SK-MEL-5 (cell line): ENCODE measurements around the gene WDR77. TPM values are rescaled to one million over a fixed set of nuclear protein-coding genes. Genes with fewer than 3 reads are reported as not detected.

ENCODE experiments used
- DNase-seq: peaks from one replicate; pipeline ENCODE4 v3.0.0-alpha.2; 2016; ENCODE audit warnings: low read depth, low spot score
- in situ Hi-C: cut with HindIII; loops from 2 replicates; pipeline ENCODE4 v1.10.0; 2016; ENCODE audit warnings: low sequenced_read_pairs, high pct_unique_total_duplicates, low pct_unique_long_range_greater_than_20kb
- small RNA-seq, 2 experiments: library from RNA; depleted of rRNA; stranded (forward); fragments of <200 nt; gene quantifications; one replicate each; pipeline ENCODE3, GENCODE V24; 2014
- total RNA-seq: library from RNA; depleted of rRNA; stranded (reverse); fragments of >200 nt; shearing (Covaris generic); gene quantifications from 2 replicates; pipeline ENCODE4 v1.2.3, GENCODE V29; 2014; rRNA removed

The WDR77 gene
- total RNA-seq, 1 experiment from 2014 or later, result 57.1 TPM

DNA sequence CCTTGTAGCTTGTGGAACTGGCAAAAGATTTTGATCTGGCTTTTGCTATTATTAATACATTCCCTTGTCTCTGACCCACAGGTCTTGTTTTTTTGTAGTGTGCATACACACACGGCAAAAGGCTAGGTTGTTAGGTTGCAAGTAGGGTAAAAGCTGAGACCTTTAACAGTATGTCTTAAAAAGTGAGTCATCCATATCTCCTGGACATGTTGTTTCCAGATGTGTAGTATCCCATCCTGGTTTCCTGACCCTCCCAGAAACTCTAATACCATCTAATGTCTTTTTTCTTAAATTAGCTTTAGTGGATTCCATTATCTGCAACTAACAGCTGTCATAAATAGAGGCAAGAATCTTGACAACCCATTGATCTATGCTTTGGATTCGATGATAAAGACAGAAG is 36.2 kb downstream of the WDR77 start:
- in situ Hi-C loops, result no loop called here
- no peak for DNase-seq

GRCh38 chr1:111407301-111407700 is 41.8 kb downstream of the WDR77 start:
- in situ Hi-C loops, result no loop called here
- DNase-seq, result no peak

DNA sequence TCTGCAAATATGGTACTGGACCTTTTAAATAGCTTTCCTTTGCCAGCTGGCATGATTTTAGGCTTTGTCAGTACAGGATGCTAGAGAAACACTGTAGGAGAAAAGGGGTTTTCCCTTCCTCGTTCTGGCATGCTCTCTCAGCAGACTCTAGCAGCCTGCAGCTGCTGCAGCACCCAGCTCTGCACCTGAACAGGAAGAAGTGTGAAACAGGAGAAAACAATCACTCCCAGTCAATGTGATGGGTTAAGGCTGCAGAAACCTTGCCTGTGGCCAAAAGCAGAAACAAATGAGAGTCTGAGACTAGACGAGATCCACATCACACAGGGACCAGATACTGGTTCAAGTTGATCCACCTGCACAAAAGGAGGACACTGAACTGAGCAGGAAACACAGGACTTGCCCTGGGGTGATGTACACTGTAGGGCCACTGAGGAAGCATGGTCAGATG is 42.7 kb downstream of the WDR77 start:
- in situ Hi-C loops, result no loop called here
- peak; percentile 4 for DNase-seq

GRCh38 chr1:111404588-111404987 is 44.5 kb downstream of the WDR77 start:
- DNase-seq, result no peak

GRCh38 chr1:111402083-111402482 is 47.0 kb downstream of the WDR77 start:
- DNase-seq, result no peak
- in situ Hi-C loops, result no loop called here

More at GRCh38 chr1:111404588-111404987, 44.5 kb downstream of the WDR77 start:
- in situ Hi-C loops, result no loop called here

GRCh38 chr1:111399792-111400610 is 49.1 kb downstream of the WDR77 start:
- peak; percentile 54 for DNase-seq
- in situ Hi-C loops, result no loop called here

GRCh38 chr1:111392460-111392945 is 56.6 kb downstream of the WDR77 start:
- DNase-seq, result no peak
- in situ Hi-C loops, result no loop called here

- in situ Hi-C loops, result no loop called here
- no peak for DNase-seq
These were observed 57.0 kb downstream of the WDR77 start for GRCh38 chr1:111392042-111392441.

Small RNA genes lying within 50 kb of the gene (small RNA-seq; reads per million reads assigned to genes)
- gene RF00019 (0 reads per million in 2 experiments), gene RNU6-792P (0 reads per million in 2 experiments)

Other genes starting within 250 kb of the WDR77 start
- 3.0 and 3.5 TPM in 2 replicates for gene DENND2D, start 248.6 kb downstream of the WDR77 start, total RNA-seq
- gene CHI3L2, start 221.5 kb downstream of the WDR77 start, total RNA-seq, result 0.55 TPM in 1 of 2 replicates, not detected in the other
- gene CHIA, start 158.4 kb downstream of the WDR77 start, total RNA-seq, result not detected in 2 replicates
- gene OVGP1, start 21.5 kb downstream of the WDR77 start, total RNA-seq, result 0.29 and 0.53 TPM in 2 replicates
- 683 and 745 TPM in 2 replicates for gene ATP5PB, start 208 bp upstream of the WDR77 start, total RNA-seq
- 0.08 TPM in 1 of 2 replicates, not detected in the other for gene C1orf162, start 24.7 kb upstream of the WDR77 start, total RNA-seq
- gene ADORA3, start 54.4 kb upstream of the WDR77 start, total RNA-seq, result not detected in 2 replicates
- gene TMIGD3, start 54.4 kb upstream of the WDR77 start, total RNA-seq, result 0.21 TPM in 1 of 2 replicates, not detected in the other
- gene RAP1A, start 170.5 kb upstream of the WDR77 start, total RNA-seq, result 8.4 and 11.2 TPM in 2 replicates